Myocyte (in vitro differentiated cells): ENCODE results near the gene SLC43A1. TPM values are rescaled to one million over a fixed set of nuclear protein-coding genes. Genes with fewer than 3 reads are reported as not detected.

Experiments
- DNase-seq: peaks from one replicate; pipeline ENCODE4 v3.0.0-alpha.2; 2012; ENCODE audit warnings: low read depth
- total RNA-seq: library from RNA; depleted of rRNA; stranded (reverse); fragments of >200 nt; gene quantifications from 2 replicates; pipeline ENCODE4 v1.2.3, GENCODE V29; 2014

Gene SLC43A1
- total RNA-seq, 1 donor from 2014 or later, result 9.1 TPM

GRCh38 chr11:57498540-57498939 is 17.0 kb downstream of the SLC43A1 start:
- no peak for DNase-seq

DNA sequence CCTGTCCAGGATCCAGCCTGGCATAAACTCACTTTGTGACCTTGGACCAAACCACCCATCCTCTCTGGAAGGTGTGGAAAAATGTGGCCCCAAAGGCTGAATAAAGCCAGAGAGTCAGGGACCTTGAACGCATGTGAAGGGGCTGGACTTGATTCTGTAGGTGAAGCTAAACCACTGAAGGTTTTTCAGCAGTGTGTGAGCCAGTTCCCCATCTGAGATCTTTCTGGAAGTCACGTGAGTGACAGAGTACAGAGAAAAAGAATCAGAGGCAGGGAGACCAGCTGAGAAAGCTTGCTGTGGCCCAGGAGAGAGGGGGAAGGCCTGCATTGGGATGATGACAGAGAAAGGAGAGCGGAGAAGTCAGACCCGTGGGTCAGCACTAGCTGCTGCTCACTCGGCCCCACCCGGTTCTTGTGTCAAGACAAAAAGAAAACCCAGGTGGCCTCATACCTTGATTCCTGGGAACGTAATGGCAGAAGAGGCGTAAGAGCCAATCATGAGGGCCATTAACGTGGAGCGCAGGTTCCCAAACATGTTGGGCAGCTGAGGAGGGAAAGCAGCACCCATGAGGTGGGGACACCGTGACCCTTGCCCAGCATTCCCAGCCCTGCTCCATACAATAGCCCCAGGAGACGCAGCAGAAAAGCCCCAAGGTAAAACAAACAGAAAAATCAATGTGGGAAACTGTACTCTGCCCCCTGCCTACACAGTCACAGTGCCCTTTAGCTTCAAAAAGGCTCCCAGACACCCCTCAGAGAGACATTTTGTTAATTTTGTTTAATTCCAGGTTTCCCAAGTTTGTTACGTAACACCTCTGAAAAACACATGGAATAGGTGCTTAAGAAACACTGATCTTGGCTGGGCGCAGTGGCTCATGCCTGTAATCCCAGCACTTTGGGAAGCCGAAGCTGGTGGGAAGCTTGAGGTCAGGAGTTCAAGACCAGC is 17.9 kb downstream of the SLC43A1 start:
- no peak for DNase-seq

DNA sequence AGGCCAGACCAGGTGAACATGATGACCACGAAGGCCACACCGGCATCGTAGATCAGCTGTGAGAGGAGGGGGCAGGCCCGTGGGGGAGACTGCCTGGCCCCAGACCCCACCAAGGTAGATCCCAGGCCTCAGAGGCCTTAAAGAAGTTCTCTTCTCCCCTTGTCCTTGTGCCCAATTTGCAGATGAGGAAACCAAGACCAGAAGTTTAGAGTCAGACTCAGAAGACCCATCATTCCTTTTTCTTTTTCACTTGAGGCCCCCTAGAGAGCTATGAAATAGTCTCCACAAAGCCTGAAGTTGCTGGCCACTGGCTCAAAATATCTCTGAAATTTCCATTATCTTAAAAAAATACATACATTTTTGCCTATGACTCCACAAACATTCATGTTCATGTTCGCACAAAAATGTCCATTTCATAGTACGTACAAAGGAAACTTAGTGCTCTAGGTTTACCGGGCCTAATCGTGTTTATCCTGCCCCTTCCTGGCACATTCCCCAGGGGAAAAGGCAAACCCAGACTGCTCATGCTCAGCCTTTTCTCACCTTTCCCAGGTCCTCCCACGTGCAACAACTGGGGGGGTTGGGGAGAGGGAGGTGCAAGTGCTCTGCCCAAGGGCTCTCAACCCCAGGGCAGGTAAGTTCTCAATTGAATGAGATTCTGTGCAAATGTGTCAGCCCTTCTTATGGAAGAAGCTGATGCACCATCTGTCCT is 19.2 kb downstream of the SLC43A1 start:
- DNase-seq, result no peak

DNA sequence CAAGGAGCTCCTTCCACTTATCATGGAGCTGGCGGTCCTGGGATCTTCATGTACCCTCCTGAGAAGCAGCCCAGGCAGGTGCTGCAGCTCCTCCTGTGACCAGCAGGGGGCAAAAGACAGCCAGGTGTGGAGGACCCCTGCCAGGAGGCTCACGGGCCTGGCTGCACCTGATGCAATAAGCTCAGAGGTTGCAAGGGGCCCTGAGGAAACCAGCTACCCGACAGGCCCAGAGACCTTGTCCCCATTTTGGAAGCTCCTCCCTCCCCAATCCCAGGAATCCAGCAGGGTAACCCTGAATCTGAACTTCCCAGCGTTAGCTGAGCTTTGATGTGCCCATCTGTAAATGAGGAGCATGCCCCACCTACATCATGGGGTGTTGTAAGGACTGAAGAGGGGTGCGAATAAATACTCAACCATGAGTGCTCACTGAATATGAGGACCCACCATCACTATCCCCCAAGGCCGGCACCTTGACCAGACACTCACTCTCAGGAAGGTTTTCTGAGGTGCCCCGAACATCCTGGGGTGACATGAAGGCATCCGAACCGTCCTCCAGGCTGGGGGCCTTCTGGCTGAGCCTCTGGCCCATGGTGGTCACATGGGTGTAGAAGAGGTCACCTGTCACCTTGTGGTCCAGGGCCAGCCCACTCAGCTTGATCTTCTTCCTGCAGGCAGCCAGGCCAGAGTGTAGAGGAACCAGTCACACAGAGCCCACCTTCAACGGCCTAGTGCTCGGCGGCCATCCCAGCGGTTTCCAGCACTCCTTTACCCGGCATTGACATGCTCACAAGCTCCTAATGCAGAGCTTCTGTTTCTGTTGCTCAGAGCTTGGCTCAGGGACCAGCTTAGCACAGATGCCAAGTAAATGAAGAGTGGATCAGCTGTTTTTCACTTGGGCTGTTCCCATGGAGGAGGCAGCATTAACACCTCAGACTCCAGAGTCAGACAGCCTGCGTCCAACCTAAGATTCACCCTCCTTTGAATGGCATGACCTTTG is 21.7 kb downstream of the SLC43A1 start:
- no peak for DNase-seq

DNA sequence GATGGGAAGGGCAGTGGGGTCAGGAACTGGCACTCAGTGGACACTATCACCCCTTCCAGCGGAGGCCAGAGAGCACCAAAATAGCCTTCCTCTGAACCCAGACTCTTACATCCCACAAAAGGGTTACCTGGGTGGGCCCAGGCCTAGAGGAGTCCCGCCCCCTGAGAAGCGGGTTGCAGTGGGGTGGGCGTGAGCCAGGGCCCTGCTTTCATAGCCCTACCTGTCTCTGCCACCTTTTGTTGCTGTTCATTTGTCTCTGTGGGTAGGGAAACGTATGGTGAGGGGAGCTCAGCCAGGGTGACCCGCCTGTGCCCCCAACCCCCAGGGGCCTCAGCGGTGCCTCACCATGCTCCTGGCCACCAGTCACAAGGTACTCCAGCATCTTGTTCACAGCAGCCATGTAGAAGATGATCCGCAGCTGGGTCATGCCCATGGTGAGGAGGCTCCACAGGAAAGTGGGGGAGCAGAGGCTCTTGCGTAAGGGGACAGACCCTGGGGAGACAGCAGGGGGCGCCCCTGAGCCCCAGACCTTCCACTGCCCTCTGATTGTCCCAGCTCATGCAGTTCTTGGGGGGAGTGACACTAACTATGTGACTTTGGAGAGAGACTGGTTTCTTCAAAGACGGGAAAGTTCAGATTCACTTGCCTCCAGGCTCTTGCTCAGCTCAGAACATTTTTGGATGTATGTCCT is 24.0 kb downstream of the SLC43A1 start:
- no peak for DNase-seq

DNA sequence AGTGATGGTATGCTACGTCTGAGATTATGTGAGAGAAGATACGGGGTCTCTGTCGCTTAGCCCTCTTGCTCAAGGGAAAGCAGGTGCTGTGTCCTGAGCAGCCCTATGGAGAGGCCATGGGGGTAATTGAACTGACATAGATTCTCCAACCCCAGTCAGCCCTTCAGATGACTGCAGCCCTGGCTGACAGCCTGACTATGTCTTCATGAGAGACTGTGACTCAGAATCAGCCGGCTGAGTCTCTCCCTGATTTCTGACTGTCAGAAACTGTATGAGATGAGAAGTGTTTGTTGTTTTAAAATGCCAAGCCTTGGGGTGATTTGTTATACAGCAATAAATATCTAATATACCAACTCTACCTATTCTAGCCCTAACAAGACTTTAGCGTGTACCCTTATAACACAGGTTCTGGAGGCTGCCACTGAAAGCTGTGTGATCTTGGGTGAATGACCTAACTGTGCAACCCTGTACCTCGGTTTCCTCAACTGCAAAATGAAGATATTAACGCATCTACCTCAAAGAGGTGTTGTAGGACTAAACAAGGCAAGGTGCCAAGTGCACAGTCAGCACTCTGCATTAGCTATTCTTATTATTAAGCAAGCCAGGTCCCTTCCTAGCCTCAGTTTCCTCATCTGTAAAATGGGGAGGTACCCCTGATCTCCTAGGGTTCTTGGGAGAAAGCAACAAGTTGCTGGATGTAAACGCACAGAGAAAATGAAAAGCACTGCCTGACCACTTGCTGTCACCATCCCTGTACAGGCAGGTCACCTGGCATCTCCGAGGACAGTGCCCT is 24.9 kb downstream of the SLC43A1 start:
- no peak for DNase-seq

DNA sequence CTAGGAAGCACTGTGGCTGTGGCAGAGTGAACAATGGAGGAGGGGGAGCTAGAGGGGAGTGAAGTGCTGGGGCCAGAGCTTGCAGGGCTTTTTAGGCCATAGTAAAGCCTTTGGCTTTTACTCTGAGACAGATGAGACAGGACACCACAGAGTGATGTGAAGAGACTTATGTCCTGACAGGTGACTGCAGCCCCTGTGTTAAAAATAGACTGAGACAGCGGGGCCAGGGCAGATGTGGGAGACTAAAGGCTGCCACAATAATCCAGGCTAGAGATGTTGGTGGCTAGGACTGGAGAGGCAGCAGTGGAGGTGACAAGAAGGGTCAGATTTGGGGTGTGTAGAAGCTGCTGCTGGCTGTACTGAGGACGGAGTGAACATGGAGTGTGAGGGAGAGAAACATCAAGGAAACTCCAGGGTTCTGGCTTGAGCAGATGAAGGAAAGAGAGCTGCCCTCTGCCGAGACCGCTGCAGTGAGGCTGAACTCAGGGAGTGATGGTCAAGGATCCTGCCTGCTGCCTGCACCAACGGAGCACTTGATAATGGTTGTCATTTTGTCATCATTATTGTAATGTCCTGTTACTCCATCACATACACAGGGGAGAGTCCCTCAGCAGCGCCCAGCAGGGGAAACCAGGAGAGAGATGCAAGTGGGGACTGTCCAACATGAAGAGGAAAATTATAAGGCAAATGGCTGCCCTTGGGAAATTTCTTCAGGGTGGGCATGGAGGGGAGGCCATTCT is 27.4 kb downstream of the SLC43A1 start:
- DNase-seq, result peak; percentile 88

GRCh38 chr11:57487021-57487778 is 28.3 kb downstream of the SLC43A1 start:
- no peak for DNase-seq

- DNase-seq, result no peak
These were observed 30.1 kb downstream of the SLC43A1 start for GRCh38 chr11:57485217-57485990.

- DNase-seq, result no peak
These were observed 31.3 kb downstream of the SLC43A1 start for GRCh38 chr11:57484141-57484710.

GRCh38 chr11:57483562-57483918 is 32.0 kb downstream of the SLC43A1 start:
- DNase-seq, result no peak

DNA sequence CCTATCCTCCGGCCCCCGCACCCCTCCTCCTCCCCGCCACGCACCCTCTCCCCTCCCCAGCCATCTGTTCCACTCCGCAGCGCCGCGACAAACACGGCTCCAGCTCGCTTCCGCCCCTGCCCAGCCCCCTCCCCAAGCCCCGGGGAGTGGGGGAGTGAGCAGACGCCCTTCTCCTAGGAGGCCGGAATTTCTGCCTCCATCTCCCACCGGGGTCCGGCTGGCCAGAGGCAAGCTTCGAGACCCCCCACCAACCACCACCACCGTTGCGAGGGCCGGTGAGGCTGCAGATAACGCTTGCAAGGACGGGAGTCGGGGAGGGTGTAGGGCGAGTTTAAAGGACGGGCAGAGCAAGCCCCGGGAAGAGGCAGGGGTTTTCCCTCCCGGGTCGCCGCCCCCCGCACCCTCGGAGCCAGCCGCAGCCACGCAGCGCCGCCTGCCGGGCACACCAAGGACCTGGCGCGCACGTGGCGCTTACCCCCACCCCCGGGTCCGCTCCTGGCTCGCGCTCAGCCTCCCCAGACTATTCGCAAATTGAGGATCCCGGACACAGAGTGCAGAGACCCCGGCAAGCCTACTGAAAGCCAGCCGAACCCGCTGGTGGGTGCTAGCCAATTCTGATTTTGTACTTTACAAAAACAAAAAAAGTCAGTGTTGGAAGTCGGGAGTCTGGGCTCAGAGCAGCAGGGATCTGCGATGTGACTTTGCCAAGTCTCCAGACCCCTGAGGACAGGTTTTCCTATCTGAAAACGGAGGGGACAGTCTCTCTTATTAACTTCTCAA is 32.5 kb downstream of the SLC43A1 start:
- DNase-seq, result no peak

DNA sequence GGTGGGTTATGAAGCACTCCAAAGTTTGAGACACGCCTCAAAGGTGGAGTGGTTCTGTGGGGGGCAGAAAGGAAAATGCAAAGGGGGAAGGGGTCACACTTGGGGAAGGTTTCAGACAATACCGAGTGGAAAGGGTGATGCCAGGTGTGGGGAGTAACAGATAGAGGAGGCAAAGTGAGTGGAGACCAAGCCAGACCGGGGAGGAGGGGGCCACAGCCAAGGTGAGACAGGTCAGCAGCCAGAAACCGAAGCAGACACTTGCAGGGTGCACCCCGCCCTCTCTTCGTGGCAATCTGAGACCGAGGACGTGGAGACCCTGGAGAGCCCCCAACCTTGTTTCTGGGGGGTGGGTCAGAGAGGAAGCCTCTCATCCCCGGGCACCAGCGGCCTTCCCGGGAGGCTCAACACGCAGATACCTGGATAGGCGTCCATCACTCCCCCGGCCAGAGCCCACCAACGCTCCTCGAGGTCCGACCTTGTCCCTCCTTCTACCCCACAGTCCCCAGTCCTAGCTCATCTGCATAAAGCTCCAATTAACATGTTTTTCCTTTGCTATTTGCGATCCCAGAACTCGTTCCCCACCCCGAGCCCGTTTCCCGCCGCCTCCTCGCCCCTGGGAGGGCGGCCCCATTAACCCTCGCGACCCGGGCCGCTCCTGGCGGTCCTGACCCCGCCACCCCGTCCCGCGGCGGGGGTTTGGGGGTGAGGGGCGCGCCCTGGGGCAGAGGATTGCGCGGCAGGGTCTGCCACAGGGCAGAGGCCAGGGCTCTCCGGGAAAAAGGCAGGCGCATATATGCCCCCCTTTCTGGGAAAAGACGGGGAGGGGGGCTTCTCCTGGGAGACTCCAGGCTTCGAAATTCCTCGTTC is 33.4 kb downstream of the SLC43A1 start:
- DNase-seq, result no peak

- no peak for DNase-seq
These were observed 34.2 kb downstream of the SLC43A1 start for GRCh38 chr11:57481315-57481714.

GRCh38 chr11:57480409-57481137 is 34.9 kb downstream of the SLC43A1 start:
- DNase-seq, result no peak
